Stomach smooth muscle (tissue), 2 donors: ENCODE data around the gene NELFCD.
A peak's percentile ranks its signal among the peaks of the same experiment; 100 is the strongest.

Experiments
- H3K27ac ChIP-seq: one replicate; pipeline ENCODE4 v1.7.0; 2013; ENCODE audit warnings: mild to moderate bottlenecking, low read length, inconsistent platforms
- H3K27me3 ChIP-seq, 2 donors: one replicate each; pipeline ENCODE4 v1.7.0; 2013; ENCODE audit warnings: low read length in 2 of 2; ENCODE audit not compliant: insufficient read depth in 2 of 2, control insufficient read depth in 1 of 2
- H3K36me3 ChIP-seq, 2 donors: one replicate each; pipeline ENCODE4 v1.7.0; 2013; ENCODE audit warnings: low read length in 2 of 2; ENCODE audit not compliant: control insufficient read depth in 2 of 2, insufficient read depth in 2 of 2
- H3K4me1 ChIP-seq: one replicate; pipeline ENCODE4 v1.7.0; 2013; ENCODE audit warnings: low read length; ENCODE audit not compliant: control insufficient read depth, insufficient read depth
- H3K4me3 ChIP-seq, 2 donors: one replicate each; pipeline ENCODE4 v1.7.0; 2013; ENCODE audit warnings: low read length in 2 of 2
- H3K9ac ChIP-seq, 2 donors: one replicate each; pipeline ENCODE4 v1.7.0; 2013; ENCODE audit warnings: low read length in 2 of 2, mild to moderate bottlenecking in 1 of 2
- H3K9me3 ChIP-seq, 2 donors: one replicate each; pipeline ENCODE4 v1.7.0; 2013; ENCODE audit warnings: low read length in 2 of 2; ENCODE audit not compliant: control insufficient read depth in 2 of 2
- donor health status: healthy.
- donor health status: Pancreatic carcinoma.

NELFCD gene

GRCh38 chr20:58986968-58987517 lies 6.0 kb downstream of the NELFCD start:
- Histone ChIP-seq H3K4me1 (peaks cover 24% of the 10 kb centered on the region), H3K27ac (peak overlapping the region; percentile 2), H3K36me3 (peaks cover 48 to 50% of the 10 kb centered on the region in 2 donors), H3K4me3 (no peak overlapping the region), H3K27me3 (no peaks in the 10 kb centered on the region), H3K9ac (no peak overlapping the region), H3K9me3 (no peaks in the 10 kb centered on the region)

GRCh38 chr20:58987790-58988564 lies 6.9 kb downstream of the NELFCD start:
- H3K36me3 ChIP-seq = peaks cover 54 to 59% of the 10 kb centered on the region in 2 donors
- peaks cover 15% of the 10 kb centered on the region for H3K4me1 ChIP-seq

DNA sequence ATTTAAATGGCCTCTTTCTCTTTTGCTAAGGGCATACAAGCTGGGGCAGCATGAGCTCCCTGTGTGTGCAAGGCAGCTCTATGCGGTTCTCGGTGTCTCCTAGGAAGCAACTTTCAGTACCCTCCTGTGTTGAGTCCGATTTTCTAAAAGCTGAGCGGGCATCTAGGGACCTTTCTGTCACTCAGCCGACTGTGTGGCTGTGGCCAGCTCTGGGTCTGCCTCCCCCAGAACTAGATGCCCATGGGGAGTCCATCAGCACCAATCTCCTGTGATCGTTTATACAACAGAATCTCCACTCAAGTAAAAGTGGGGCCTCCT lies 7.5 kb downstream of the NELFCD start:
- Histone ChIP-seq H3K9me3 (no peaks in the 10 kb centered on the region), H3K9ac (no peak overlapping the region), H3K4me3 (no peak overlapping the region), H3K36me3 (peaks cover 58 to 65% of the 10 kb centered on the region in 2 donors), H3K4me1 (peaks cover 14% of the 10 kb centered on the region), H3K27me3 (no peaks in the 10 kb centered on the region), H3K27ac (no peak overlapping the region)

More at GRCh38 chr20:58987790-58988564, 6.9 kb downstream of the NELFCD start:
- H3K27me3 ChIP-seq = no peaks in the 10 kb centered on the region
- peak overlapping the region; percentile 2 for H3K27ac ChIP-seq
- H3K9me3 ChIP-seq = no peaks in the 10 kb centered on the region
- H3K9ac ChIP-seq = no peak overlapping the region
- H3K4me3 ChIP-seq = no peak overlapping the region

DNA sequence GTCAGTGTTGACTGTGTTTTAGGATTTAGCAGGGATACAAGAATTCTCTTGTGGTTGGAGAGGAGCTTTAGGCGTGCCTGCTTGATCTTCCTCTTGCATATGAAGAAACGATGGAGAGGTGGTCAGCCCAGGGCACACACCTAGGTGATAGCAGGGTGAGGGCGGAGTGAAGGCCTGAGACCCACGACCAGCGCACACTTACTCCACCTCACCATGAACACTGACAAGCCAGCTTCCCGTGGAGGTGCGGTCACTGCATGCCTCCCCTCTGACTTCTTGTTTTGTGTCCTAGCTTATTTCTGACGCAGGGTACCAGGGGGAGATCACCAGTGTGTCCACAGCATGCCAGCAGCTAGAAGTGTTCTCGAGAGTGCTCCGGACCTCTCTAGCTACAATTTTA lies 8.1 kb downstream of the NELFCD start:
- Histone ChIP-seq H3K36me3 (peaks cover 64 to 70% of the 10 kb centered on the region in 2 donors), H3K9ac (no peak overlapping the region)

GRCh38 chr20:58990651-58991445 lies 9.8 kb downstream of the NELFCD start:
- Histone ChIP-seq H3K27ac (no peak overlapping the region), H3K27me3 (no peaks in the 10 kb centered on the region), H3K36me3 (peaks cover 74 to 79% of the 10 kb centered on the region in 2 donors), H3K9ac (no peak overlapping the region), H3K9me3 (no peaks in the 10 kb centered on the region), H3K4me3 (no peak overlapping the region), H3K4me1 (no peaks in the 10 kb centered on the region)

More for the DNA sequence above, 8.1 kb downstream of the NELFCD start:
- Histone ChIP-seq H3K4me1 (peaks cover 7% of the 10 kb centered on the region), H3K4me3 (no peak overlapping the region), H3K9me3 (no peaks in the 10 kb centered on the region), H3K27me3 (no peaks in the 10 kb centered on the region), H3K27ac (no peak overlapping the region)

- Histone ChIP-seq H3K27ac (no peak overlapping the region), H3K9me3 (no peaks in the 10 kb centered on the region), H3K9ac (no peak overlapping the region)
These were observed 10.7 kb downstream of the NELFCD start for GRCh38 chr20:58991715-58992114.

DNA sequence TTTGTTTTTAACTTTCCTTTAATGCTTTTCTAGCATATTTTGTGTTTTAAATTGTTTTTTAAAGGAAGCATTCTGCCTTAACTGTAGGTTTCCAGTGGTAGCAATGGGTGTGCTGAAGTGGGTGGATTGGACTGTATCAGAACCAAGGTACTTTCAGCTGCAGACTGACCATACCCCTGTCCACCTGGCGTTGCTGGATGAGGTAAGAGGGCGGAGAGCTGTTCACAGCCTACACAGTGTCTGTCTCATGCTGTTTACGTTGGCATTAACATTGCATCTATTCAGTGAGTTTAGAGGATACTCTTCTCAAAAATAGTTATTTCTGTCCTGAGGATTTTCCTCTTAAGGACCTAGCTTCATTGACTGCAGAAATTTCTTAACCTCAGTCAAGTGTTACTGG lies 11.9 kb downstream of the NELFCD start:
- no peak overlapping the region for H3K9ac ChIP-seq
- no peak overlapping the region for H3K27ac ChIP-seq
- H3K36me3 ChIP-seq = peaks cover 76 to 83% of the 10 kb centered on the region in 2 donors
- no peak overlapping the region for H3K4me3 ChIP-seq
- no peaks in the 10 kb centered on the region for H3K4me1 ChIP-seq
- no peaks in the 10 kb centered on the region for H3K9me3 ChIP-seq
- H3K27me3 ChIP-seq = no peaks in the 10 kb centered on the region

More at GRCh38 chr20:58991715-58992114, 10.7 kb downstream of the NELFCD start:
- Histone ChIP-seq H3K4me3 (no peak overlapping the region), H3K4me1 (no peaks in the 10 kb centered on the region), H3K36me3 (peaks cover 78 to 85% of the 10 kb centered on the region in 2 donors), H3K27me3 (no peaks in the 10 kb centered on the region)

GRCh38 chr20:58993332-58994248 lies 12.5 kb downstream of the NELFCD start:
- Histone ChIP-seq H3K36me3 (peaks cover 70 to 78% of the 10 kb centered on the region in 2 donors), H3K27ac (no peak overlapping the region), H3K9ac (no peak overlapping the region), H3K27me3 (no peaks in the 10 kb centered on the region), H3K9me3 (no peaks in the 10 kb centered on the region), H3K4me1 (no peaks in the 10 kb centered on the region), H3K4me3 (no peak overlapping the region)

GRCh38 chr20:58994390-58995159 lies 13.5 kb downstream of the NELFCD start:
- no peaks in the 10 kb centered on the region for H3K27me3 ChIP-seq
- no peaks in the 10 kb centered on the region for H3K9me3 ChIP-seq
- H3K27ac ChIP-seq = no peak overlapping the region

More at GRCh38 chr20:58994390-58995159, 13.5 kb downstream of the NELFCD start:
- Histone ChIP-seq H3K36me3 (peaks cover 67 to 72% of the 10 kb centered on the region in 2 donors), H3K9ac (no peak overlapping the region), H3K4me3 (no peak overlapping the region), H3K4me1 (no peaks in the 10 kb centered on the region)
